Measurements from ENCODE around the gene FAM110A.
"Not testable (repeated sequence)": the region's sequence is repeated elsewhere in the genome, so short reads cannot be mapped to it uniquely, and the experiment has no call there.

The FAM110A gene

DNA sequence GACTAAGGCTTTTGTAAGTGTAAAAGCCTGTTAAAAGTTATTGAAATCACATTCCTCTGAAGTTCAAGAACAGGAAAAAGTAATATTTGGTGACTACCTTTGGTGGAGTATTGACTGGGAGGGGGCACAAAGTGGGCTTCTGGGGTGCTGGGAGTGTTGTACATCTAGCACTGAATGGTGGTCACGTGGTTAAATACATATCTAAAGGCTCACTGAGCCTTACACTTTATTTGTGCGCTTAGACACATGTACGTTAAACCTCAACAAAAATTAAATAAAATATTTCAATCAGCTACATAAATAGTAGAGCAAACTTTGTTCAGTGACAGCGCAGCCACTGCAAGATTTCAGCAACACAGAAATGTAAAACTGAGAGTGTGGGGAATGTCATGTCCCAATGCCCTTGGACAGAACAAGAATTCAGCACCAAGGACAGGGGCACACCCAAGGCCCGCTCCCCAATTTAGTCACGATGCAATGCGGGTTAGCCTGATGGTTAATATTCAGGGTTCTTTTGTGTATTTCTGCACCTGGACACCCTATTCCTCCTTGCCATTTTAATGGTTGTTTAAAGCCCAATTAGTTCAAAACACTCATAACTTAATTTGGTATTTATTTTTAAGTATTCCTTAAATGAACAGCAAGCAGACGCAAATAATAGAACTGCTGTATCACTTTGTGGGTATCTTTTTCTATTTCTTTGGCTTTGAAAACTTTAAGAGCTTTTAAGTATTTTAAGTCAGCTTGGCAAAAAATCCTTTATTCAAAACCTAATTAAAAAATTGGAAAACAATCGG, 45.2 kb downstream of the FAM110A start:
- peak in 1 of 2 donors; percentile 24 for DNase-seq

DNA sequence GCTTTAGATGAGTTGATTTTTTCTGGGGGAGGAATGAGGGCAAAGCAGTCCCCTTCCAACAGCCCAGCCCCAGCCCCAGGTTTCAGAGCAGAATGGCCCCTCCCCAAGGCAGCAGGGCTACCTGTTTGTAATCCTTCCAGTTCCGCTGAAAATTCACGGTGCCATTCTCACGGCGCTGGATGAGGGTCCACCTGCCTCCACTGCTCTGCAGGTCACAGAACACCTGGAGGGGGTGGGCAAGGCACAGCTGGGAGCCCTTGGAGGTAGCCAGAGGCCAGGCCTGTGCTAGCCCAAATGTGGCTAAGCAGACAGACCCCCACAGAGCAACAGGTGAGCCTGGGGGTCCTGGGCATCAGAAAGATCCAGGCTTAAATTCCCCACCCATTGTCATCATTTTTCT, 46.1 kb downstream of the FAM110A start:
- no peak for DNase-seq

DNA sequence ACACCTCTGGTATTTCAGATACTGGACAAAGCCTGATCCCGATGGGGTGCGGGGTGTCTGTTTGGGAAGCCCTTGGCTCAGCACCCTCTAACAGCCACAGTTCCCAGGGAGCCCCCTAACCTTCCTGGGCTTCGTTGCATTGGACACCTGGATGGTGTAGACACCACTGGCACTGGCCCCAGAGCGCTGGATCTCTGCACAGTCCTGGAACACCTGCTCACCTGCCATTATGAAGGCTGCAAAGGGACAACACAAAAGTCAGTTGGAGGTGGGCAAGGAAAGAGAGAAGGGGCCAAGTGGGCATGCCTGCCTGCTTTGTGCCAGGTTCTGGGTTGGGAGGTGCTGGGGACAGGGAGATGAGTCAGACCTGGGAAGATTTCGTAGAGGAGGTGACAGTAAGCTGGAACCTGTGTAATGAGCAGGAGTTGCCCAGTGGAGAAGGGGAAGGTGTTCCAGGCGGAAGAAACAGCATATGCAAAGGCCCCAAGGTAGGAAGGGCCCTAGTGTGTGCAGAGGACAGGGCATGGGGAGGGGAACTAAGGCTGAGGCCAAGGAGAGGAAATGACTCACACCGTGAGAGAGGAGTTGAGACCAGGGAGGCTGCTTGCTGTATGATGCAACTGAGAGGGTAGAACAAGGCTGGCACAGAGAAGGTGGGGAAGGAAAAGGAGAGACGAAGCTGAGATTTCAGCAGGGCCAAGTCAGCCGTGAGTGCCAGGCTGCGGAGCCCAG, 47.7 kb downstream of the FAM110A start:
- DNase-seq: peak in 1 of 2 donors; percentile 10

DNA sequence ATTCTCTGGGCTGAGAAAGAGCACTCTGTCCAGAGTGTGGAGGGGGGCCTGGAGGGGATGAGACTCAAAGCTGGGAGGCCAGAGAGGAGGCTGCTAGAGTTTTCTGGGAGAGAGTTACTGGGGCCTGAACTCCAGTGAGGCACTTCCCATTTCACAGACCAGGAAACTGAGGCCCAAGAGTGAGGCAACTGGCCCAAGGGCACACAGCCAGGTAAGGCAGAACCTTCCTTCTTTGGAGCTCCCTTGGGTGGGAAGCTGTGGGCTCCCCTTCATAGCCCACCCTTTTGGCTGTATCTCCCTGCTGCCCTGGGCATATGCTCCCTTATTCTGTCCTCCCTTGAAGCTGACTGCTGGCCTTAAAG, 48.2 kb downstream of the FAM110A start:
- DNase-seq: no peak

DNA sequence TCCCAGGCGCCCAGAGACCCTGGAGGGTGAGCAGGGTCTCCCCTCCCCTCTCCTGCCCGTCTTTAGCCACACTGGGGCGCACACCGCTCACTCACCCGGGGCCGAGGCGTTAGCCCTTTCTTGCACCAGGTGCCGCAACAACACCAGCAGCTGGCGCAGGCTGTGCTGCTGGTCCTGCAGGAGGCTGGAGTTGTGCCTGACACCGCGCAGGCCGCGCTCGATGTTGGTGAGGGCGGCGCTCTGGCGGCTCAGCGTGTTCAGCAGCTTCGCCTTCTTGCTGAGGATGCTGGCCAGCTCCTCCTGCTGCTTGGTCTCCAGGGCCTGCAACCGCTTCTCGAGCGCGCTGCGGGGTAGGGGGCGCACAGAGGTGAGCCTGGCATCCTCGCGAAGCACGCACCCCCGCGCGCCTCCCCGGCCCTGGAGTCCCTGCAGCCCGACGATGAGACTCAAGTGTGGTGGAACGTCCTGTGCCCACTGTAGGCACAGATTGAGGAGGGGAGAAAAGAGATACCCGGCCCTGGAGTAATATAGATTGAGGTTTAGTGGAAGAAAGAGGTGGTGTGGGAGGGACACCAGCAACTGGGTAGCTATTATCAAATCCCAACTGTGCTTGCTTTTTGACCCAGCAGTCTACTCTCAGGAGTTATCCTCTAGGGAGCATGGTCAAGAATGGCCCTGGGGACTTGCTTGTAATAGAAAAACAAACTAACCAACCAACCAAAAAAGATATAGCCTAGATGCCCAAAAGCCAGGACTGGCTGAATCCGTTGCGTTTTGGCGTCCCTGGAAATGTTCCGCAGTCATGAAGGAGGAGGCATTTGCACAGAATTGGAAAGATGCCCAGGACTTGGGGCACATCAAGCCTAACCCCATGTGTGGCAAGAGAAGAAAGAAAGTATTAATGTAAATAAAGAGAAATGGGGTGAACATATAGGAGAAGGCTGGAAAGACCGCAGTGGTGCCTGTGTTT, 51.8 kb downstream of the FAM110A start:
- DNase-seq: no peak

DNA sequence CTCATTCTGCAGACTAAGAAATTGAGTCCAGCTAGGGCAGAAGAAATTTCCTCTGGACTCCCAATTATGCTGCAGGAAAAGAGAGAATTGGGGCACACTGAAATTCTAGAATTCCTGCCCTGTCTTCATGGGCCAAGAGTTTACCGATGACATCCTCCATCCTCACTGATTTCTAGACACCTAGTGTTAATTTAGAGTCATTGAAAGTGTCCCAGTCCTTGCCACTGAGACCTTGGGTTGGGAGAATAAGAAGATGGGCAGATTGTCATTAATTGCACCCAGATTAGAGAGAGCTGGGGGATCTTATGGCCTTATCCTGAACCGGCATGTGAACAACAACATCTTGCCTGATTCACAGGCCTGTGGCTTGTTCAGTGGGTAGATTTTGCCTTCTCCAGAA, 53.6 kb downstream of the FAM110A start:
- DNase-seq: no peak

DNA sequence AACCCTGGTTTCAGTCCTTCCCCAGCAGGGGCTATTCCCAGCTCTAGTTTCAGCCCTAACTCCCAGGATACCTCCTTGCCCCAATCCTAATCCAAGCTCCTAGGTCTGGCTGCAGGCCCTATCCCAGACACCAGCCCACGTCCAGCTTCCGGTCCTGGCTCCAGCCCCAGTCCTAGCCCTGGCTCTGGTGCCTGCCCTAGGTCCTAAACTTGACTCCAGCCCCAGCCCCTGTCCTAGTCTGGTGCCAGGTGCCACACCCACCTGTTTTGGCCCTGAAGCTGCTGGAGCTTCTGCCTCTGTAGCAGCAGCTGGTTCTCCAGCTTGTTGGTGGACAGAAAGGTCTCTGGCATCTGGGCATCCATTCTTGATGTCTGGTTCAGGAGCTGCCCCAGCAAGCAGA, 54.5 kb downstream of the FAM110A start:
- DNase-seq: no peak

DNA sequence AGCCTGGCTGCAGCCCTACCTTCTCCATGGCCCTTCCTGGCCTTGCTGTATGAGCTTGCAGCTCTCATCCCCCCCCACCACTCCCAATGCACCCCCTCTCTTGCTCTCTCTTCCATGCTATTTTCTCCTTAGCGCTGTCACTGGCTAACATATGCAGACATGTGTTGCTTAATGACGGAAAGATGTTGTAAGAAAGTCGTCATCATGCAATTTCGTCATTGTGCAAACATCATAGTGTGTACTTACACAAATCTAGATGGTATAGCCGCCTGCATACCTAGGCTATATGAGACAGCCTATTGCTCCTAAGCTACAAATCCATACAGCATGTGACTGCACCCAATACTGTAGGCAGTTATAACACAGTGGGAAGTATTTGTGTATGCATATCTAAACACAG, 55.6 kb downstream of the FAM110A start:
- no peak for DNase-seq

DNA sequence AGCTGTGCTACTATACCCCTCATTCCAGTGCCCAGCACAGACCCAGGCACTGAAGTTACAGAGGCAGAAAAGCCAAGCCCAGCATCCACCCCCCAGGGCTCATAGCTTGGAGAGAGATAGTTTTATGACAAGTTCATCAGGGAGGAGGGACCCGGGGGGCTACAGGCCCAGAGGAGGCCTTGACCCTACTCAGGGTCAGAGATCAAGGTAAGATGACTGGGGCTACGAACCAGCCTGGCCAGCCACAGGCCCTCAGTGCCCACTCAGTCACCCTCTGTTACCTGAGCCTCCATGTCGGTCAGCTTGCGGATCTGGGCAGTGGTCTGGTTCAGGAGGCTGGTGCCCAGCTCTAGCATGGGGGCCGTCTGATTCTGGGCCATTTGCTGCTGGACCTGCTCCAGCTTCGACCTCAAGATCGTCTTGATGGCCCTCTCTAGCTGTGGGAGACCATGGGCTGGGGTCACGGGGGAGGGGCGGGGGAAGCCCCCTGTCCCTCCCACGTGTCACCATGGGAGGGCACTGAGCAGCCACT, 56.5 kb downstream of the FAM110A start:
- no peak for DNase-seq

DNA sequence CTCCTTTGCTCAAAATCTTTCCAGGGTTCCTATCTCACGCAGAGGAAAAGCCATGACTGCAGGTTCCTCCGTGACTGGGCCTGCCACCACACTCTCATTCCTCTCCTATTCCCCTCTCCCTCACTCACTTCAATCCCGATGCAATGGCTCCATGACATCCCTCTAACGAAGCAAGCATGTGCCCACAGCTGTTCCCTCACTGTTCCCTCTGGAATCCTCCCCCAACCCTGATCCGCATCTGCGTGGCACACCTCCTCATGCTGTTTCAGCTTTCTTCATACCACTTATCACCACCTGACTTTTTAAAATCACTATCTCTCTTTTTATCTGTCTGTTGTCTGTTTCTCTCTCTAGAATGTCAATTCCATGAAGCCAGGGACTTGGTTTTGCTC, 57.1 kb downstream of the FAM110A start:
- no peak for DNase-seq

DNA sequence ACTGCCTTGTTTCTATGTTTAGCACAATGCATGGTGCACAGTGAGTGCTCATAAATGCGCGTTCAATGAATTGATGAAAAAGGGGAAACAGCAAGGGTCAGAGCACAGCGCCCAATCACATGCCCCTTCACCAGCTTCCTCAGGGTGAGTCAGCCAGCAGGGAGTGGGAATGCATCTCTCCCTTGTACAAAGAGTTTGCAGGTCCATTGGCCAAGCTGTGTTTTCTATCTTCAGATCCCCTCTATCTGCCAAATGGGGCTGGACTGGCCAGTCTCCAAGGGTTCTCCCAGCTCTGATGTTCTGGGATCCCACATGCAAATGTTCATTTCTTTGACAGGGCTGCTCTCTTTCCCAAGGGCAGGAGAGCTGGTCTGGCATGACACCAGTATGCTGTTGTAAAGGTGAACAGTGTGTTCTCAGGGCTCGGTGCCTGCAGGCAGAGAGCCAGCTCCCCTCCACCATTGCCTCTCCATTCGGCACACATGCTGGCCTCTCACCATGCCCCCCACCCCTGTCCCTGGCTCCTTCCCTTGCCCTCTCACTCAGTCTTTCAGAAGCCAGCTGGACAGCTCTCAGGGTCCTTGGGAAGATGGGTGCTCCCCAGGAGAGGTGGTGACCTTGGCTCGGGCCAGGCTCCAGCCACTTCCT, 57.7 kb downstream of the FAM110A start:
- no peak for DNase-seq

DNA sequence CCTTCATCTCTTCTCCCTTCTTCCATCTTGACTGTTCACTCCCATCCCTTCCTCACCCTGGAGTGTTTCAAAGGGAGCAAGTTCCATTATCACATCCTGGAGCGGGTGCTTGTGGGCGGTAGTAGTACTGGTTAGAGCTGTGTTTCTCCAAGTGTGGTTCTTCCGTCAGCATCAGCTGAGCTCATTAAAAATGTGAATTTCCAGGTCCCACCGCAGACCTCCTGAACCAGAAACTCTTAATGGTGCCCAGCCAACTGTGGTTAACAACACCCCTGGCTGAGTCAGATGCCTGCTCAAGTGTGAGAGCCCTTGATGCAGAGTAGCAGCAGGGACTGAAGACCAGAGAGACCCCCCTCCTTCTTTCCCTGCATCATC, 58.2 kb downstream of the FAM110A start:
- no peak for DNase-seq

DNA sequence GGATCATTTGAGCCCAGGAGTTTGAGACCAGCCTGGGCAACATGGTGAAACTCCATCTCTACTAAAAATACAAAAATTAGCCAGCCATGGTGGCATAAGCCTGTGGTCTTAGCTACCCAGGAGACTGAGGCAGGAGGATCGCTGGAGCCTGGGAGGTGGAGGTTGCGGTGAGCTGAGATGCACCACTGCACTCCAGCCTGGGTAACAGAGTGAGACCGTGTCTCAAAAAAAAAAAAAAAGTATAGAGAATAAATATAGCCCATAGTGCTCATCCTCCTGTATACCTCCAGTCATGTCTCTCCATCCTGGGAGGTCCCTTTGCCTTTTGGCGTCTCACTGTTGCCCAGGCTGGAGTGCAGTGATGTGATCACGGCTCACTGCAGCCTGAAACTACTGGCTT, 58.9 kb downstream of the FAM110A start:
- DNase-seq: not testable (repeated sequence)
